ENCODE results near the gene ELMOD1.

DNA sequence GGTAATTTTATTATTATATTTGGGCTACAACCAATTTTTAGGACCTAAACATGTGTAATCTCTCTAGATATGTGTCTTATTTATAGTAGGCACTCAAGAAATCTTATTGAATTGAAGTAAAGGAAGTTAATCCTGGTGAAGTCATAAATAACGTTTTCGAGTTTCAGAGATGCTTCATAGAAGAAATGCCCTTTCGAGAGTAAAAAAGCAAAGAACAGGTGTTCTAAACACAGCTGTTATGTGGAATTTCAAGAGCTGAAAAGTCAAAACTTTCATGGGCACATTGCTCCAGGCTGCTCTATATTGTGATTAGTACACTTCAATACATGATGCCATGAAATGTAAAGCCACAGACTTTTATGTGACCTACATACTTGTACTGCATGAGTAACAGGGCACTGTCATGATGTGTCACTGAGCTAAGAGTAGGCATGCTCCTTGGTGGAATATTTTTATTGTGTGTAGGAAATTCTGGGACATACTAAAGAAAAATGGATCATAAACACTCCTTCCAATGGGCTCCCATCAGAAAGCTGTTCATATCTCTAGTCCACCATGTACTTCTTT, 7.2 kb upstream of the ELMOD1 start:
- TF ChIP-seq, protein P1, sequence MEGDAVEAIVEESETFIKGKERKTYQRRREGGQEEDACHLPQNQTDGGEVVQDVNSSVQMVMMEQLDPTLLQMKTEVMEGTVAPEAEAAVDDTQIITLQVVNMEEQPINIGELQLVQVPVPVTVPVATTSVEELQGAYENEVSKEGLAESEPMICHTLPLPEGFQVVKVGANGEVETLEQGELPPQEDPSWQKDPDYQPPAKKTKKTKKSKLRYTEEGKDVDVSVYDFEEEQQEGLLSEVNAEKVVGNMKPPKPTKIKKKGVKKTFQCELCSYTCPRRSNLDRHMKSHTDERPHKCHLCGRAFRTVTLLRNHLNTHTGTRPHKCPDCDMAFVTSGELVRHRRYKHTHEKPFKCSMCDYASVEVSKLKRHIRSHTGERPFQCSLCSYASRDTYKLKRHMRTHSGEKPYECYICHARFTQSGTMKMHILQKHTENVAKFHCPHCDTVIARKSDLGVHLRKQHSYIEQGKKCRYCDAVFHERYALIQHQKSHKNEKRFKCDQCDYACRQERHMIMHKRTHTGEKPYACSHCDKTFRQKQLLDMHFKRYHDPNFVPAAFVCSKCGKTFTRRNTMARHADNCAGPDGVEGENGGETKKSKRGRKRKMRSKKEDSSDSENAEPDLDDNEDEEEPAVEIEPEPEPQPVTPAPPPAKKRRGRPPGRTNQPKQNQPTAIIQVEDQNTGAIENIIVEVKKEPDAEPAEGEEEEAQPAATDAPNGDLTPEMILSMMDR (conservative IDR thresholded peaks at IDR 0.05; ENCODE audit: low read depth, low read length) = no peak
- no peak for TF ChIP-seq EZH2 (IDR thresholded peaks at IDR 0.05; ENCODE audit: borderline replicate concordance, low read depth, low read length, poor library complexity, severe bottlenecking)
